ENCODE data around the gene KRR1. TPM values are rescaled to one million over a fixed set of nuclear protein-coding genes. Genes with fewer than 3 reads are reported as not detected.

The KRR1 gene
- total RNA-seq, 4 donors from 2014 or later: 16.5 to 34.7 (median 22.2) TPM

DNA sequence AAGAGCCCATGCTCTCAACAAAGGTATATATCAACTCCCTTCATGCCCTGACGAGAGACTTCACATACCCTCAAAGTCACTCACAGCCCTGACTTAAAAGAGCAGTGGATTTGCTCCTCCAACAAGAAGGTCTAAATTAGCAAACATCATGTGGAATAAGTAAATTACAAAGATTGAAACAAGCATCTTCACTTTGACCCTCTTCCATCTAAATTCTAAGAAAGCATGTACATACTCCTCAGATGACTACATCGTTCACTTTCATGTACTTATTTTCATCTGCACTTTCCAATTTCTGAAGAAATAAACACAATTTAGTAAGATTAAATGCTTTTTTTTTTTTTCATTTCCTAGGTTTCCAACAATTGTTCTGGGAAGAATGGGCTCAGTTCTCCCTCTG lies 38.6 kb upstream of the KRR1 start:
- H3K4me3 ChIP-seq: no peak overlapping the region
- H3K27me3 ChIP-seq: no peaks in the 10 kb centered on the region
- peaks cover 0 to 15% (median 5%) of the 10 kb centered on the region in 4 donors for H3K4me1 ChIP-seq
- no peak overlapping the region for H3K27ac ChIP-seq
- H3K9me3 ChIP-seq: no peaks in the 10 kb centered on the region
- 84 to 89% methylated on average over 2 of the region's 2 CpGs for WGBS, 2 donors
- no peaks in the 10 kb centered on the region for H3K36me3 ChIP-seq
- TF ChIP-seq EP300 (IDR thresholded peaks at IDR 0.05) (no peak), POLR2A (IDR thresholded peaks at IDR 0.05) (no peak)
- TF ChIP-seq, protein P1, sequence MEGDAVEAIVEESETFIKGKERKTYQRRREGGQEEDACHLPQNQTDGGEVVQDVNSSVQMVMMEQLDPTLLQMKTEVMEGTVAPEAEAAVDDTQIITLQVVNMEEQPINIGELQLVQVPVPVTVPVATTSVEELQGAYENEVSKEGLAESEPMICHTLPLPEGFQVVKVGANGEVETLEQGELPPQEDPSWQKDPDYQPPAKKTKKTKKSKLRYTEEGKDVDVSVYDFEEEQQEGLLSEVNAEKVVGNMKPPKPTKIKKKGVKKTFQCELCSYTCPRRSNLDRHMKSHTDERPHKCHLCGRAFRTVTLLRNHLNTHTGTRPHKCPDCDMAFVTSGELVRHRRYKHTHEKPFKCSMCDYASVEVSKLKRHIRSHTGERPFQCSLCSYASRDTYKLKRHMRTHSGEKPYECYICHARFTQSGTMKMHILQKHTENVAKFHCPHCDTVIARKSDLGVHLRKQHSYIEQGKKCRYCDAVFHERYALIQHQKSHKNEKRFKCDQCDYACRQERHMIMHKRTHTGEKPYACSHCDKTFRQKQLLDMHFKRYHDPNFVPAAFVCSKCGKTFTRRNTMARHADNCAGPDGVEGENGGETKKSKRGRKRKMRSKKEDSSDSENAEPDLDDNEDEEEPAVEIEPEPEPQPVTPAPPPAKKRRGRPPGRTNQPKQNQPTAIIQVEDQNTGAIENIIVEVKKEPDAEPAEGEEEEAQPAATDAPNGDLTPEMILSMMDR (IDR thresholded peaks at IDR 0.05): no peak
- no peak for DNase-seq (ENCODE audit: low spot score in 2 of 2)

DNA sequence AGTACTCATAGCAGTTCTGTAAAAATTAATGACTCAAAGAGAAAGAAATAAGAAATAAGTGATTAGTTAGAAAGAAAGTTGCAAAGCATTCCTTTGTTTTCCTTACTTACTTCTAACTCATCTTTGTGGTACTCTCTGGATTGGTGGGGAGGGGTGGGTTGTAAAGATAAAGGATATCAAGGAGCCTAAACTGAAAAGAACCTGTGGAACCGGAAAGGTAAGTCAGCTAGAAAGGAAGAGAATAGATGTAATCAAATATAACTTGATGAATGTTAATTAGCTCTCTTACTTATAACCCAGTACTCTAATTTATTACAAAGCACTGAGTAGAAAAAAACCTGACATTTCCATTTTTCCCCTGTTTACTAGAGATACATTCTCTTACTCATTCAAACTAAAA lies 37.5 kb upstream of the KRR1 start:
- H3K9me3 ChIP-seq: no peaks in the 10 kb centered on the region
- 98% methylated on average over 1 of the region's 1 CpG for WGBS, 2 donors
- H3K4me3 ChIP-seq: no peak overlapping the region
- no peak for DNase-seq (ENCODE audit: low spot score in 2 of 2)
- peaks cover 0 to 7% (median 0%) of the 10 kb centered on the region in 4 donors for H3K4me1 ChIP-seq
- H3K27ac ChIP-seq: no peak overlapping the region
- no peaks in the 10 kb centered on the region for H3K36me3 ChIP-seq
- TF ChIP-seq EP300 (IDR thresholded peaks at IDR 0.05) (no peak), POLR2A (IDR thresholded peaks at IDR 0.05) (no peak)
- TF ChIP-seq, protein P1 (IDR thresholded peaks at IDR 0.05): no peak
- H3K27me3 ChIP-seq: no peaks in the 10 kb centered on the region

DNA sequence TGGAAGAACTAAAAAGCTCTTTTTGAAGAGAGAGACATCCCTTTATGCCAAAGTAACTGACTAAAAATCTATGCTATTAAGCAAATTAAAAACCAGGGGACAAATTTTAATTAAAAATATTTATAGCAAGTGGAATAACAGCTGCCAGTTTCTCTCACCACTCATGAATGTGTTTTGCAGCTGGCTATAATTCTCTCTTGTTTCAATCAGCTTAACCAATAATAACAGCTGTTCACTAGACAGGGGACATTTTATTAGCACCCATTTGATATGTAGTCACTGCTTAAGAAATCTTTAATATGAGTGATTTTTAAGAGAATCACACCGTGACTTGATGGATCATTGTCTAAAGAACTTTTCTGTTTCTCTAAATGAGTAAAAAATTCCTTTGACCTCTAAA lies 34.2 kb upstream of the KRR1 start:
- Histone ChIP-seq H3K27me3 (no peaks in the 10 kb centered on the region), H3K36me3 (no peaks in the 10 kb centered on the region), H3K4me1 (no peaks in the 10 kb centered on the region), H3K27ac (no peak overlapping the region), H3K4me3 (no peak overlapping the region), H3K9me3 (no peaks in the 10 kb centered on the region)
- TF ChIP-seq, protein P1 (IDR thresholded peaks at IDR 0.05): no peak
- TF ChIP-seq EP300 (IDR thresholded peaks at IDR 0.05) (no peak), POLR2A (IDR thresholded peaks at IDR 0.05) (no peak)
- no peak for DNase-seq (ENCODE audit: low spot score in 2 of 2)
- 82 to 83% methylated on average over 1 of the region's 1 CpG for WGBS, 2 donors

DNA sequence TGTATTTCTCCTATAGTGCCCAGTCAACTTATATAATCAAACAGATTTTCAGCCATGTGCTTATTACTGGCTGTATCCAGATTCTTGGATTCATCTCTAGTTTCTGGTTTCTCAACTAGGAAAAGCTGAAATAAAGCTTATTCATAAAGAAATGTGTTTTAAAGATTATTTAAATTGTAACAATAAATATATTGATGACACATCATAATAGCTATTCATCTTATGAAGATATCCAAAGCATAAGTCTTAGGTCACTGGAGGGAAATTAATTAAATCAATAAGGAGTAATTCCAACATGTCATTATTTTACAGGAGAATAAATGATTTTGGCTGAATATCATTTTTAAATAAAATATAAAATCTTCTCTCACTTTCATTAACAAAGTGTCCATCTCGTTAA lies 32.1 kb upstream of the KRR1 start:
- no peaks in the 10 kb centered on the region for H3K36me3 ChIP-seq
- no peaks in the 10 kb centered on the region for H3K27me3 ChIP-seq
- H3K4me1 ChIP-seq: no peaks in the 10 kb centered on the region
- no peak overlapping the region for H3K27ac ChIP-seq
- H3K9me3 ChIP-seq: no peaks in the 10 kb centered on the region
- DNase-seq (ENCODE audit: low spot score in 2 of 2): no peak
- WGBS, 2 donors: 73 to 78% methylated on average over 1 of the region's 1 CpG
- TF ChIP-seq POLR2A (IDR thresholded peaks at IDR 0.05) (no peak), EP300 (IDR thresholded peaks at IDR 0.05) (no peak)
- TF ChIP-seq, protein P1 (IDR thresholded peaks at IDR 0.05): no peak
- H3K4me3 ChIP-seq: no peak overlapping the region

DNA sequence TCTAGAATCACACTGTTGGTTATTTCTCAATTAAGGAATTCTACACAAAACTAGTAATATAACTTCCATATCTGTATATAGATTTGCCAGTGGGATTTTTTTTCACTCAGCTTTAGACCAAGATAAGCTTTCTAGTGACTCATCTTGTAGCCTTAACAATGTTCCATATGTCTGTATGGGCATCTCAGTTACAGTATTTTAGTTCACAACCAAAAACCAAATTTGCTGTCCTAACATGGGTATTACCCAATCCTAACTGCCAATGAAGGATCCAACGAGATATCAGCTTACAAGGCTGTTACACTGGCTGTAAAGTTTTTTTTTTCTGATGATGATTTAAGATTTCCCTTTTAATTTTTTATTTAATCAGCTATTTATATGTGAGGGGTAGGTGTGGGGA lies 31.5 kb upstream of the KRR1 start:
- TF ChIP-seq, protein P1 (IDR thresholded peaks at IDR 0.05): no peak
- no peak for TF ChIP-seq POLR2A (IDR thresholded peaks at IDR 0.05)
- TF ChIP-seq EP300 (IDR thresholded peaks at IDR 0.05): no peak
- Histone ChIP-seq H3K36me3 (no peaks in the 10 kb centered on the region), H3K27me3 (no peaks in the 10 kb centered on the region), H3K9me3 (no peaks in the 10 kb centered on the region), H3K4me1 (no peaks in the 10 kb centered on the region), H3K27ac (no peak overlapping the region), H3K4me3 (no peak overlapping the region)
- WGBS, 2 donors: 88 to 90% methylated on average over 1 of the region's 1 CpG
- no peak for DNase-seq (ENCODE audit: low spot score in 2 of 2)
